Endothelial cell of umbilical vein (primary cell): ENCODE data around the gene GPR180. TPM values are rescaled to one million over a fixed set of nuclear protein-coding genes. Genes with fewer than 3 reads are reported as not detected.

Experiments
- BruUV-seq: library from RNA; stranded (reverse); fragments of 400-500 nt; replicated peaks from 2 replicates; lab custom pipeline; 2021; lab: Mats Ljungman, UMichigan
- CTCF ChIA-PET: fragments of 300-600, 350-600 bp; sonication (Branson Sonifier 250); formaldehyde crosslinking; loops from one replicate; lab custom pipeline; 2021; ENCODE audit warnings: antibody characterized with exemption, inconsistent platforms; lab: Charles Lee
- POLR2A ChIA-PET: fragments of 300-600, 350-600 bp; sonication (Branson Sonifier 250); formaldehyde crosslinking; loops from one replicate; lab custom pipeline; 2021; ENCODE audit warnings: antibody characterized with exemption, inconsistent platforms; lab: Charles Lee
- DNase-seq: peaks from one replicate; pipeline ENCODE4 v3.0.0-alpha.2; 2011; ENCODE audit warnings: low read depth, low spot score
- FAIRE-seq: peaks from 2 replicates; lab custom pipeline; 2011; peaks lifted over from hg19 to GRCh38; lab: Jason Lieb, UNC
- H2AFZ ChIP-seq: 2 replicates; pipeline ENCODE4 v1.6.0; 2012; ENCODE audit warnings: low read depth, low read length, control low read depth, inconsistent platforms
- H3K27ac ChIP-seq: 2 replicates; pipeline ENCODE4 v1.5.1; 2011; ENCODE audit warnings: low read depth, mild to moderate bottlenecking, control low read depth, low read length, moderate library complexity; ENCODE audit not compliant: insufficient read depth
- H3K27me3 ChIP-seq, 2 experiments: 2 replicates each; pipeline versions ENCODE4 v1.6.0 to v1.6.1; 2011; ENCODE audit warnings: low read length in 2 of 2, mixed read lengths in 1 of 2; ENCODE audit not compliant: control insufficient read depth in 2 of 2, insufficient read depth in 2 of 2
- H3K36me3 ChIP-seq, 2 experiments: 2 replicates in 1 of 2; 3 replicates in 1 of 2; pipeline ENCODE4 v1.5.1; 2011; ENCODE audit warnings: low read length in 2 of 2, mild to moderate bottlenecking in 1 of 2, moderate library complexity in 1 of 2; ENCODE audit not compliant: control insufficient read depth in 2 of 2, insufficient read depth in 2 of 2; ENCODE audit errors: extremely low read depth in 1 of 2
- H3K4me1 ChIP-seq: 3 replicates; pipeline ENCODE4 v1.5.1; 2011; ENCODE audit warnings: mild to moderate bottlenecking, low read length; ENCODE audit not compliant: control insufficient read depth, insufficient read depth; ENCODE audit errors: extremely low read depth
- H3K4me2 ChIP-seq: 2 replicates; pipeline ENCODE4 v1.6.1; 2011; ENCODE audit warnings: low read length, control low read depth, mixed read lengths; ENCODE audit not compliant: insufficient read depth
- H3K4me3 ChIP-seq, 3 experiments: fragments of 200-600 bp in 1 of 3; sonication (generic), shearing (Covaris generic) in 1 of 3; replicated peaks in 1 of 3; 2 replicates each; pipeline ENCODE4 v1.5.1; 2011 to 2016; ENCODE audit warnings: control low read depth in 3 of 3, low read length in 3 of 3, mild to moderate bottlenecking in 2 of 3, inconsistent platforms in 1 of 3, low read depth in 1 of 3, moderate library complexity in 1 of 3; ENCODE audit not compliant: insufficient read depth in 1 of 3
- H3K79me2 ChIP-seq: 2 replicates; pipeline ENCODE4 v1.6.0; 2012; ENCODE audit warnings: low read length, inconsistent platforms; ENCODE audit not compliant: control insufficient read depth, insufficient read depth
- H3K9ac ChIP-seq: replicated peaks from 2 replicates; pipeline ENCODE3; 2011; ENCODE audit warnings: low read length, control low read depth; ENCODE audit not compliant: insufficient read depth; ENCODE audit errors: extremely low read depth
- H3K9me1 ChIP-seq: replicated peaks from 3 replicates; pipeline ENCODE4 v1.6.0; 2011; ENCODE audit warnings: mild to moderate bottlenecking, low read length; ENCODE audit not compliant: control insufficient read depth, insufficient read depth; ENCODE audit errors: extremely low read depth
- H3K9me3 ChIP-seq: replicated peaks from 2 replicates; pipeline ENCODE4 v1.5.1; 2012; ENCODE audit warnings: low read length, inconsistent platforms; ENCODE audit not compliant: control insufficient read depth, insufficient read depth
- H4K20me1 ChIP-seq: replicated peaks from 2 replicates; pipeline ENCODE3; 2011; ENCODE audit warnings: mild to moderate bottlenecking, low read length; ENCODE audit not compliant: control insufficient read depth, insufficient read depth; ENCODE audit errors: extremely low read depth
- FOS ChIP-seq: IDR thresholded peaks from 2 replicates; pipeline ENCODE4 v1.6.1; 2011; ENCODE audit warnings: mild to moderate bottlenecking, low read length, moderate library complexity, borderline replicate concordance; ENCODE audit not compliant: insufficient read depth
- JUN ChIP-seq: IDR thresholded peaks from 2 replicates; pipeline ENCODE4 v1.6.1; 2011; ENCODE audit warnings: borderline replicate concordance, low read depth; ENCODE audit not compliant: insufficient read length, insufficient read depth
- POLR2A ChIP-seq: IDR thresholded peaks from 2 replicates; pipeline ENCODE4 v1.6.1; 2012; ENCODE audit warnings: low read depth, mild to moderate bottlenecking, control low read depth, low read length
- POLR2AphosphoS5 ChIP-seq: IDR thresholded peaks from 2 replicates; pipeline ENCODE4 v1.6.1; 2012; ENCODE audit warnings: low read depth, mild to moderate bottlenecking, control low read depth, low read length, moderate library complexity; ENCODE audit not compliant: insufficient read depth
- dilution Hi-C: fragments of 300-500 bp; cut with MboI; formaldehyde crosslinking; loops from one replicate; pipeline ENCODE4 v1.15.0; 2019; ENCODE audit warnings: low sequenced_read_pairs; ENCODE audit not compliant: extremely low pct_ligation_motif_present
- intact Hi-C: fragments of 100-400 bp; cut with micrococcal nuclease; formaldehyde crosslinking; loops from one replicate; pipeline ENCODE4 v1.10.0; 2022
- polyA plus RNA-seq, 4 experiments: library from polyadenylated mRNA; depleted of rRNA in 3 of 4; stranded (reverse) in 3 of 4; unstranded in 1 of 4; fragments of >200 nt; gene quantifications; 2 replicates each; pipeline versions ENCODE4 v1.2.1 to v1.2.3, GENCODE V29; 2011 to 2012; ENCODE audit warnings: missing spikeins in 1 of 4
- total RNA-seq: library from RNA; stranded (reverse); gene quantifications from 2 replicates; pipeline ENCODE4 v1.2.3, GENCODE V29; 2021
- TF ChIP-seq, protein P1 (sequence below): IDR thresholded peaks from 2 replicates; pipeline ENCODE4 v1.6.1; 2011; ENCODE audit not compliant: insufficient read depth, insufficient read length

The GPR180 gene
- total and polyA plus RNA-seq, 2 donors (not counting 3 experiments of a cell fraction or from before 2014, with no cell fraction given), result 3.1 to 8.3 TPM

DNA sequence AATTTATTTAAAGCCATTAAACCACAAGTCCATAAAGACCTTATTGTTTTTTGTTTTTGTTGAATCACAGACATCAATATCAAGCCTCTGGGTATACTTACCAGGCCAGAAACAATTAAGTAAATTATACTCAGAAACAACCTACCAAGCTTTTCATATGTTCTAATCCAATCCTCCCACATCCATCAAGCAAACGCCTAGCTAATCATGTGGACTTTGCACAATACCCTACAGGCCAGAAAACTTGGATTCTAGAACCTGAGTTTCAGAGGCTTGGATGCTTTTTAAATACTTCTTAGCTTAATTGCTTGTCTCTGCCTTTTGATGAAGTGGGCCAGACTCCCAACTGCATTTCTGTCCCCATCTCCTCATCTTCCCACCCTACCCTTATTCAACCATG is 45.6 kb upstream of the GPR180 start:
- Histone ChIP-seq H3K27ac (no peak overlapping the region), H2AFZ (no peak overlapping the region), H3K9me1 (no peaks in the 10 kb centered on the region), H3K79me2 (no peaks in the 10 kb centered on the region), H3K4me3 (no peak overlapping the region), H3K9me3 (no peaks in the 10 kb centered on the region), H4K20me1 (no peaks in the 10 kb centered on the region), H3K4me1 (no peaks in the 10 kb centered on the region), H3K9ac (no peak overlapping the region), H3K36me3 (no peaks in the 10 kb centered on the region), H3K4me2 (no peak overlapping the region), H3K27me3 (no peaks in the 10 kb centered on the region)
- CTCF ChIA-PET, result interaction anchor here (1.0 kb wide), 1 partner anchor 17 kb away, joined by 3 read pairs; no protein-coding TSS in a partner anchor
- intact Hi-C loops, result no loop called here
- BruUV-seq, result no TSS peak
- POLR2A ChIA-PET, result no interaction called here
- DNase-seq (no peak), FAIRE-seq (no peak)
- TF ChIP-seq POLR2A, result no peak
- no peak for TF ChIP-seq POLR2AphosphoS5
- no peak for TF ChIP-seq FOS
- dilution Hi-C loops, result no loop called here

DNA sequence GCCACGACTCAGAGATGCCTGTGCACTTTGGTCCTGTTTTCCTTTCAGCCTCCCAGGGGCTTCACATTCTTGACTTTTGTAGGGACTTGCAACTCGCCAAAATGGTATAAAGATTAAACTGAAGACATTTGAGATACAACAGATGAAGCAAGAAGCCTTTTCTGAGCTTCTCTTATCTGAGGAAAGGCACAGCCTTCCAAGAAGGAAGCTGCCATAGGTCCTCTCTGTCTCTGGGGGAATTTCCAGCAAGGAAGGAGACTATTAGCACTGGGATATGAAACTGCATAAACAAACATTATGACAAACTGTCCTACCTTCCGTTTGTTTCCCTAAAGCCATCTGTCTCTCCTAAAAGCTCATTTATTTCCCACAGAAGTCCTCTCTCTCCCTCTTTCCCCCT is 45.0 kb upstream of the GPR180 start:
- no peak overlapping the region for H2AFZ ChIP-seq
- no peaks in the 10 kb centered on the region for H3K4me1 ChIP-seq
- no peak overlapping the region for H3K4me2 ChIP-seq
- no peaks in the 10 kb centered on the region for H3K36me3 ChIP-seq
- H3K27ac ChIP-seq, result no peak overlapping the region
- dilution Hi-C loops, result no loop called here
- intact Hi-C loops, result no loop called here
- H3K4me3 ChIP-seq, result no peak overlapping the region
- BruUV-seq, result no TSS peak
- H3K9ac ChIP-seq, result no peak overlapping the region
- H3K27me3 ChIP-seq, result no peaks in the 10 kb centered on the region
- ChIA-PET POLR2A (no interaction called here), CTCF (no interaction called here)
- no peaks in the 10 kb centered on the region for H3K79me2 ChIP-seq
- no peaks in the 10 kb centered on the region for H3K9me3 ChIP-seq
- H4K20me1 ChIP-seq, result no peaks in the 10 kb centered on the region
- TF ChIP-seq JUN, result no peak
- TF ChIP-seq, protein P1, sequence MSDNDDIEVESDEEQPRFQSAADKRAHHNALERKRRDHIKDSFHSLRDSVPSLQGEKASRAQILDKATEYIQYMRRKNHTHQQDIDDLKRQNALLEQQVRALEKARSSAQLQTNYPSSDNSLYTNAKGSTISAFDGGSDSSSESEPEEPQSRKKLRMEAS, result no peak
- no peak for TF ChIP-seq POLR2AphosphoS5
- FAIRE-seq (no peak), DNase-seq (peak; percentile 6)
- no peaks in the 10 kb centered on the region for H3K9me1 ChIP-seq
